Measurements from ENCODE around the gene ACTN3.
"Not testable (repeated sequence)": the region's sequence is repeated elsewhere in the genome, so short reads cannot be mapped to it uniquely, and the experiment has no call there.

GRCh38 chr11:66540598-66540997 lies 6.1 kb upstream of the ACTN3 start:
- not testable (repeated sequence) for TF ChIP-seq CTCF, POLR2A (IDR thresholded peaks at IDR 0.05)

All from tibial nerve (tissue), 3 donors.